SU-DHL-6 (cell line): ENCODE data around the gene CD200.

ENCODE experiments used
- H2AFZ ChIP-seq: fragments of 200-600 bp; sonication (generic); 2 replicates; pipeline ENCODE4 v1.6.1; 2014; ENCODE audit warnings: low read depth, mild to moderate bottlenecking, moderate library complexity, mixed read lengths, antibody characterized with exemption, low read length; ENCODE audit not compliant: severe bottlenecking
- H3F3A ChIP-seq: fragments of 200-600 bp; shearing (Covaris generic); 2 replicates; pipeline ENCODE4 v1.6.0; 2016; ENCODE audit warnings: antibody characterized with exemption, mild to moderate bottlenecking; ENCODE audit not compliant: insufficient read depth
- H3K27ac ChIP-seq: fragments of 200-600 bp; sonication (generic); 2 replicates; pipeline ENCODE4 v1.5.1; 2016; ENCODE audit warnings: low read depth, mild to moderate bottlenecking, low read length, moderate library complexity, mixed read lengths
- H3K27me3 ChIP-seq: fragments of 200-600 bp; sonication (generic), shearing (Covaris generic); 2 replicates; pipeline ENCODE4 v1.6.0; 2014; ENCODE audit warnings: mild to moderate bottlenecking, low read length
- H3K36me3 ChIP-seq: fragments of 200-600 bp; sonication (generic); 2 replicates; pipeline ENCODE4 v1.6.1; 2014; ENCODE audit warnings: mild to moderate bottlenecking, low read length, mixed read lengths
- H3K4me2 ChIP-seq: fragments of 300-600, 200-600 bp; shearing (Covaris generic), sonication (generic); 2 replicates; pipeline ENCODE4 v1.6.0; 2014; ENCODE audit warnings: low read length, low read depth, mild to moderate bottlenecking; ENCODE audit not compliant: poor library complexity, severe bottlenecking
- H3K4me3 ChIP-seq: fragments of 200-600 bp; sonication (generic); 2 replicates; pipeline ENCODE4 v1.5.1; 2014; ENCODE audit warnings: antibody characterized with exemption, low read length, mild to moderate bottlenecking, mixed read lengths; ENCODE audit not compliant: insufficient read depth, poor library complexity, severe bottlenecking
- H3K79me2 ChIP-seq: fragments of 200-600 bp; sonication (generic); 2 replicates; pipeline ENCODE4 v1.6.1; 2014; ENCODE audit warnings: mild to moderate bottlenecking, low read length, moderate library complexity; ENCODE audit not compliant: insufficient read depth
- H3K9ac ChIP-seq: fragments of 200-600 bp; sonication (generic); 2 replicates; pipeline ENCODE4 v1.7.0; 2014; ENCODE audit warnings: mild to moderate bottlenecking, low read length
- H3K9me2 ChIP-seq: fragments of 200-600 bp; sonication (generic); replicated peaks from 2 replicates; pipeline ENCODE4 v1.6.1; 2014; ENCODE audit warnings: low read length; ENCODE audit not compliant: insufficient read depth
- H3K9me3 ChIP-seq: fragments of 200-600 bp; sonication (generic); 2 replicates; pipeline ENCODE4 v1.6.1; 2014; ENCODE audit warnings: low read length, mixed read lengths; ENCODE audit not compliant: insufficient read depth
- H4K20me1 ChIP-seq: fragments of 200-600 bp; sonication (generic); 2 replicates; pipeline ENCODE4 v1.6.1; 2014; ENCODE audit warnings: low read depth, mild to moderate bottlenecking, antibody characterized with exemption, low read length, moderate library complexity, mixed read lengths
- CTCF ChIP-seq: fragments of 200-600 bp; sonication (generic); IDR thresholded peaks from one replicate; pipeline ENCODE4 v1.5.1; 2017; ENCODE audit warnings: antibody characterized with exemption, mild to moderate bottlenecking, low read length, moderate library complexity; ENCODE audit not compliant: insufficient read depth, poor library complexity, severe bottlenecking
- EZH2phosphoT487 ChIP-seq: fragments of 200-600 bp; sonication (generic), shearing (Covaris generic); conservative IDR thresholded peaks from 2 replicates; pipeline ENCODE4 v1.6.1; 2018; ENCODE audit warnings: mild to moderate bottlenecking, antibody characterized with exemption, low read length, moderate library complexity, mixed read lengths

CD200 gene

DNA sequence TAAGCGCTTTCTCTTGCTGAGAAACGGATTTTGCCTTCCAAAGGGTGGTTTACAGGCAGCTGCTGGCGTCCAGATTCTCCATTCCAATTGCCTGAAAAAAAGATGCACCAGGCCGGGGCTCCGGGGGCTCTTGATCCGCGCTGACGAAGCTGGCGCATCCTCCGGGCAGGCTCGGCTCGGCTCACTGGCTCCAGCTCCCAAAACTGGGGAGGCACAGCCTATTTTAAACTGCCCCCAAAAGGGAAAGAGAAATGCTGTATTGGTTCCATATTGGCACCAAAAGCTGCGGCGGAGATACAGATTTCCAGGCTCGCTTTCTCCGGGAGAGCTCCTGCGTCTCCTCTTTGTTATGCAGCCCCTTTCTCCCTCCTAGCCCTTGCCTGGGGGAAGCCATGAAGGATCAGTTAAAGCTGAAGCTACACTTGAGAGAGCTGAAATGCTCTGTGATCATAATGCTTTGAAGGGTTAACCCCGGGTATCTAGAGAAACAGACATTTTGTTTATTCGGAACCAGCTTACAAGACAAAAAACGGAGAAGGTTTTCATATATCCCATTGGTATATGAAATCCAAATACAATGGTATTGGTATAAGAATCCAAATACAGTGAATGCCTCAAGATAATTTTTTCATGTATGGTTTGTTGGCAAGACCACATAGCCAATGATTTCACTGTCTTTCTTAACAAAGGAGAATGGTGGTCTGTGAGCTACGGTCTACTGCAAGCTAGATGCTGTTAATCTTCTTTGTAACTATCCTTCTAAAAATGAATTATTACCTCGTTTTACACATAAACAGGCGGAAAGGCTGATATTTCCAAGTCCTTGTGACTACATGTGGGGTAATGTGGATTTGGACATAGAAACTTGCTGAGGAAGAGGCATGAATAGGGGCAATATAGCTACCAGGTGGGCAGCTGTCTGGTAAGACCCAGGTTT lies 693 bp downstream of the CD200 start:
- no peak for TF ChIP-seq CTCF
- no peak for TF ChIP-seq EZH2phosphoT487
- Histone ChIP-seq H4K20me1 (no peaks in the 10 kb centered on the region), H2AFZ (peak overlapping the region; percentile 65), H3K9me2 (no peaks in the 10 kb centered on the region), H3F3A (no peaks in the 10 kb centered on the region), H3K9me3 (no peaks in the 10 kb centered on the region), H3K27me3 (no peaks in the 10 kb centered on the region), H3K27ac (no peak overlapping the region), H3K9ac (no peak overlapping the region), H3K4me3 (no peak overlapping the region), H3K36me3 (no peaks in the 10 kb centered on the region), H3K79me2 (no peaks in the 10 kb centered on the region), H3K4me2 (peak overlapping the region; percentile 50)

DNA sequence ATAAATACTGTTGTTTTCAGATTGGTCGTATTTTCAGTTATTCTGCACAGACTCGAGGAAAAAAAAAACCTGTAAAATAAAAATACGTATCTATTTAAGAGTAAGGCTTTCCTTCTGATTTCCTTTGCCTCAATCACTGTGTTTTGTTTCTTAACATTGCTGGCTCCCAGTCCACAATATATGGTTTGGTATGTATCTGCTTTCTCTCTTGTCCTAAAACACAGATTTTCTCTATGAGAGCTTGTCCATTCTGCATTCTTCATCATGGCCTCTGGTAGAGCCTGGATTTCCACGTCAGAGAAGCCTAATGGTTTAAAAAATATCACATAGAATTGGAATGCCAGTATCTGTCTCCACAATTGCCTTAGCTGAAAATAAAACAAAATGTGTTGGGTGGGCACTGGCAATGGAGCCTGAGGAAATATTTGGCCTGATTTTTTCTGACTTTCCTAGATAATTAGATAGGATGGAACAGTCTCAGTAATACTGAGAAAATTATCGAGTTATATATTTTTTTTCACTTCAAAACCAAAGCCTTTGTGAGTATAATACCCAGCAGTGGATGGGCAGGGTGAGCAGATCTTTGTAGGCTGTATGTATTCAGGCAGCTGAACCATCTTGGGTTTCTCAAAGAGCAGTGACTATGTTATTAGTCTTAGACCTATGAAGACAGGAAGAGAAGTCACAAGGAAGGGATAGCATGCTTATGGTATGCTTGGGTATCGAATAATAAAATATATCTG lies 1.9 kb downstream of the CD200 start:
- Histone ChIP-seq H3K9me2 (no peaks in the 10 kb centered on the region), H3K79me2 (no peaks in the 10 kb centered on the region), H3K4me3 (no peak overlapping the region), H3K4me2 (no peak overlapping the region), H3K9ac (no peak overlapping the region), H3K36me3 (no peaks in the 10 kb centered on the region), H3K27ac (no peak overlapping the region), H2AFZ (no peak overlapping the region), H3K27me3 (no peaks in the 10 kb centered on the region), H4K20me1 (no peaks in the 10 kb centered on the region), H3F3A (no peaks in the 10 kb centered on the region), H3K9me3 (no peaks in the 10 kb centered on the region)
- TF ChIP-seq EZH2phosphoT487 (no peak), CTCF (no peak)

DNA sequence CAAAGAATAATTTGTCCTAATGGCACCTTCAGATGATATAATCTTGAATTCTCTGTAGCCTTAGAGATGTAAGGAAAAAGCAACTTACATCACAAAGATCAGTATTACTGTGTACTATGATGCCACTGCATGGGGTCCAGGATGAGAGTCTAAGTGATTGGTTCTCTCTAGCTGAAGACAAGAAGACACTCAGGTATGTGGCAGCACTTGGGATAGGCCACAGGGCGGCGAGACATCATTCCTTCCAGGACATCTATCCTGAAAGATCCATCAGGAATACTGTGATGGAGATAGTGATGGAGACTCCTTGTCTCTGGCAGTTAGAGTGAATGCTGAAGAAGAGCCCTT lies 2.5 kb downstream of the CD200 start:
- Histone ChIP-seq H3K79me2 (no peaks in the 10 kb centered on the region), H3K9me3 (no peaks in the 10 kb centered on the region), H3K36me3 (no peaks in the 10 kb centered on the region), H2AFZ (no peak overlapping the region), H3F3A (no peaks in the 10 kb centered on the region), H3K9me2 (no peaks in the 10 kb centered on the region), H3K9ac (no peak overlapping the region), H3K27ac (no peak overlapping the region), H3K27me3 (no peaks in the 10 kb centered on the region), H3K4me2 (no peak overlapping the region), H3K4me3 (no peak overlapping the region), H4K20me1 (no peaks in the 10 kb centered on the region)
- TF ChIP-seq CTCF = no peak
- no peak for TF ChIP-seq EZH2phosphoT487
